Measurements from ENCODE around the gene RBPMS2.

DNA sequence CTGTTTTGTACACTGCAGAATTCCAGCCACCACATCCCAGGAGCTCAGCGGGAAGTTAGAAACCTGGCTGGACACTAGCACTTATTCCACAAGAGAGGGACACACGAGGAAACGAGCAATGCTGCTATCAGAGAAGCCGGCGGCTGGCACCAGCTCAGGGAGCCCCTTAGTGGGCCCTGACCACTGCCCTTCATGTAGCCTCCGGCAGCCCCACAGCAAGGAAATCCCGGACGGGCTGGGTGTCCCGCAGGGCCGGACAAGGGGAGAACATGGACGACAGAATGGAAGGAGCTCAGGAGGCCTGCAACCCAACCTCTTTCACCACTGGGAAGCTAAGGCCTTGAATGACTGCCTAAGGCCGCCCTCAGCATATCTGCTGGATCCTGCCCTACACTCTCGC lies 32.5 kb downstream of the RBPMS2 start:
- TF ChIP-seq, protein P1, sequence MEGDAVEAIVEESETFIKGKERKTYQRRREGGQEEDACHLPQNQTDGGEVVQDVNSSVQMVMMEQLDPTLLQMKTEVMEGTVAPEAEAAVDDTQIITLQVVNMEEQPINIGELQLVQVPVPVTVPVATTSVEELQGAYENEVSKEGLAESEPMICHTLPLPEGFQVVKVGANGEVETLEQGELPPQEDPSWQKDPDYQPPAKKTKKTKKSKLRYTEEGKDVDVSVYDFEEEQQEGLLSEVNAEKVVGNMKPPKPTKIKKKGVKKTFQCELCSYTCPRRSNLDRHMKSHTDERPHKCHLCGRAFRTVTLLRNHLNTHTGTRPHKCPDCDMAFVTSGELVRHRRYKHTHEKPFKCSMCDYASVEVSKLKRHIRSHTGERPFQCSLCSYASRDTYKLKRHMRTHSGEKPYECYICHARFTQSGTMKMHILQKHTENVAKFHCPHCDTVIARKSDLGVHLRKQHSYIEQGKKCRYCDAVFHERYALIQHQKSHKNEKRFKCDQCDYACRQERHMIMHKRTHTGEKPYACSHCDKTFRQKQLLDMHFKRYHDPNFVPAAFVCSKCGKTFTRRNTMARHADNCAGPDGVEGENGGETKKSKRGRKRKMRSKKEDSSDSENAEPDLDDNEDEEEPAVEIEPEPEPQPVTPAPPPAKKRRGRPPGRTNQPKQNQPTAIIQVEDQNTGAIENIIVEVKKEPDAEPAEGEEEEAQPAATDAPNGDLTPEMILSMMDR (IDR thresholded peaks at IDR 0.05): no peak
- TF ChIP-seq POLR2A (IDR thresholded peaks at IDR 0.05): no peak
